HG03097 (cell line): ENCODE results near the gene SPAG16.

Experiments
- ATAC-seq: cut with Tn5 transposase; IDR thresholded peaks from one replicate; pipeline ENCODE4 v1.9.1; 2021; ENCODE audit not compliant: unreplicated experiment, low FRiP score

Gene SPAG16

DNA sequence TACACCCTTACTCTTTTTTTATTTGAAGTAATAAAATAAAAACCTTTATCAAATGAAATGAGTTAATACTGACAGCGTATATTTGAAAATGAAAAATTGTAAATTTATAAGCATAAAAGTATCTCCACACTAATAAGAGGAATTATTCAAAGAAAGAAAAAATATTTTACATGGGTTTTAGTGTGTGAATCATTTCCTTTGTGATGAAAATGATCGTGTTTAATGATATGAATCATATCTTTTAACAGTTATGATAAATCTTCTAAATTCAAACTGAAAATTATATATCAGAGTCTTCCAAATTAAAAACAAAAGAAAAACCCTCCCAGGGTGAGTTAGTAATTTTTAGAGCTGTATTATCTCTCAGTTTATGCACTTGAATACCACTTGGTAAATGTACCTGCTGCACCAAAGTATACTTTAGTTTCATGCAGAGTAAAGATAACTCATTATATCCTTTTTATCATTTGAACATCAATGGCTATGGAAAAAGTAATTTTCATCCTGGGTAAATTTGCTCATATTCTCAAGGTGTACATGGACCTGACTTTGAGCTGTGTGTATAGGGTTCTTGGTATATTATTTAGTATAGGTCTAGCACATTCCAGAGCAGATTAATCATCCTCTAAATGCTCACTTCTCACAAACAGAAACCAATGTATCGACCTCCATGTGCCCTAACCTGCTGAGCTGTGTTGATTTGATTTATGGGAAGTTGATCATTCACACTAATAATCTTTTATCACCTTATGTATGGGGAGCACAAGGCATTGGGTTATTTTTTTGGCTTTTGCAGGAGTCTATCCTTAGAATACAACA is 1027.9 kb downstream of the SPAG16 start:
- no peak for ATAC-seq

DNA sequence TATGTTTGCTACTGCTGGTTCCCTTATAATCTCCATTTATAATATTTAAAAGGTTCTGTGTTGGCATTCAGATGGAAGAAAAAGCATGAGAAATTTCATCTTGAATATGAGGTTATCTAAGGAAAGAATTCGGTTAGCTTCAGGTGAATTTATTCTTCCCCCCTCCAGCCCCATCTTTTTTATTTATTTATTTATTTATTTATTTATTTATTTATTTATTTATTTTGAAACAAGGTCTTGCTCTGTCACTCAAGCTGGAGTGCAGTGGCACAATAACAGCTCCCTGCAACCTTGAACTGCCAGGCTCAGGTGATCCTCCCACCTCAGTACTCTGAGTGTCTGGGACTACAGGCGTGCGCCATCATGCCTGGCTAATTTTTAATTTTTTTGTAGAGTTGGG is 1031.1 kb downstream of the SPAG16 start:
- no peak for ATAC-seq

DNA sequence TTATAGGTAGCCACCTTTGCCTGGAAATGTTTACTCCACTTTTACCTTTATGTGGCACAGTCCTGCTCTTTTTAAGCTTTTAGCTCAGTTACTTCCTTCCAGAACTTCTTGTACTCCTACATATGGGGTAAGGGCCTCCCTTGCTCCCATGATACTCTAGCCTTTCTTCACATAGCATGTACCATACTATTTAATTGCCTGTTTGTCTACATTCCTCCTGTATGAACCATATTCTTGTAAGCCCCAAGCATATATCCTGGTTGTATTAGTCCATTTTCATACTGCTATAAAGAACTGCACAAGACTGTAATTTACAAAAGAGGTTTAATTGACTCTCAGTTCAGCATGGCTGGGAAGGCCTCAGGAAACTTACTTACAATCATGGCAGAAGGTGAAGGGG is 1035.9 kb downstream of the SPAG16 start:
- ATAC-seq, result no peak

DNA sequence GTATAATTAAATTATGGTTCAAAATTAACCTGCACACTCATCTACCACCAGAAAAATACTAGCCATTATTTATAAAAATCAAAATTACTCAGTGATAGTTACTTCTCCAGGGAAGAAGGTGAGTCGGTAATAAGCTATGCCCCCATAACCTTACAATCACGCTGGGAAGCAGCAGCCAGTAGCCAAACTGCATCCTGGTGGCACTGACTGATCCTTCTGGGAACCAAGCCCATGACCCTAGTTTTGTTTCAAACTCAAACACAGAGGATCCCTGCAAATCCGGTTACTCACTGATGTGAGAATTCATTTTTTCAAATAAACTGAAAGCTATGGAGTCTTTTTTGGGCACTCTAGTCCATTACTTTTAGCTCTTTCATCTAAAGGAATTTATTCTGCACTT is 1038.4 kb downstream of the SPAG16 start:
- no peak for ATAC-seq

DNA sequence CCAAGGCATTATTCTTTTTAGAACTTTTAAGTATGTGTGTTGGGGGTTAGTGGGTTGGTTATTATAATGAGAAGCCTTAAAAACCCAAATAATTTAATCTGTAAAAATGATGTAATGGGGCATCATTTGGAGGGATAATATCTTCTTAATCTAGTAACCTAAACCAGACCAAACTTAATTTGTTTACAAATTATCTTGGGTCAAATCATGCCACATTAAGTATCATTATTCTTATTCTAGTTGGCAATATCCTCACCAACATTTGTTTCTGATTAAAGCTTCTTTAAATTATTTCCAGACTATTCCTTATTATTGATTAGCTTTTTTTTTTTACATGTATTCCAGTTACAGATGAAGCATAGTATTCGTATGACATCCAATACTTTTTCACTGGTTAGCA is 1041.1 kb downstream of the SPAG16 start:
- ATAC-seq, result no peak

DNA sequence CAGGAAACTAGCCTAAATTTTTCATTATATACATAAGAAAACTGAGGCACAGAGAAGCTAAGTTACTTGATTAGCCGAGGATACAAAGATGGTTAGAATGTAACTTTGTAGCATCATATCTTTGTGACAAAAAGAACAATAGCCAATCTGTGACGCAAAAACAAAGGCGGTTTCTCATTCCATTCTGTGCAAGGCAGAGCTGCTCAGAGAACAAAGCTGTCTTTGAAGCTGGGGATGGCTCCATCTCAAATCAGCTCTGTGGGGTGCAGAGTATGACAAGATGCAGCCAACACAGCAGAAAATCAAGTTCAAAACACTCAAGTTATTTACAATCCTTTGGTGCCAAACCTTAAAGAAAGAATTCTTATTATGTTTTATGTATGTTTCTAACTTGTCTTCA is 1044.7 kb downstream of the SPAG16 start:
- ATAC-seq, result no peak

DNA sequence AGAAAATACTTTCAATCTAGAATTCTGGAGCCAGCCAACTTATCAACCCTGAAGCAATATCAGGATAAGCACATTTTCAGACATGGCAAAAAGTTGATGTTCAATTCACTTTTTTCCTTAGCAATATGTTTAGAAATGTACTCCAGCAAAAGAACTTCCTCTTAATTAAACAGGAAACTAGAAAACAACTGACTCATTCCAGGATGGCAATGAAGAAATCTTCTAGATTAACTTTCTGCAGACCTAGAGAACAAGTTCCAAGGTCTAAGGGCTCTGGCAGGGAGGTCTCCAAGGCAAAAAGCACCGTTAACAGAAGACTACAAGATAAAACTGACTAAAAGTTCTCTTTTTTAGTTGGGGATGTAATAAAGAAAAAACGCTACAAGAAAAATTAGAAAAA is 1057.4 kb downstream of the SPAG16 start:
- no peak for ATAC-seq

DNA sequence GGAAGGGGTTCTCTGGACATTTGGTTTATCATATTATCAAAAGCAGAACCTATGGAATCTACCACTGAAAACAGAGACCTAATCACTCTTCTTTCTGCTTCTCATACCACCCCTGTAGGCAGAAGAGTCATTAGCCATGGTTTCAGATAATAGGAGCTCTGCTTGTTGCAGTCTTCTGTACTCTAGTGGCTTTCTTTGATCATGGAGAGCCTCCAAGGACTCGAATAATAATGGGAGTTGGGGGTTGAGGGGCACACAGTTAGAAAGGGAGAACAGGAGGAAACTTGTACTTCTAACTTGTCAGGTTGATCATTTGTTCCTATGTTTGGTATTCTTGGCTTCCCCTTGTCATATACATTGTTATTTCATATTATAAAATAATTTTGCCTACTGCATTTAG is 1074.2 kb downstream of the SPAG16 start:
- ATAC-seq, result no peak

DNA sequence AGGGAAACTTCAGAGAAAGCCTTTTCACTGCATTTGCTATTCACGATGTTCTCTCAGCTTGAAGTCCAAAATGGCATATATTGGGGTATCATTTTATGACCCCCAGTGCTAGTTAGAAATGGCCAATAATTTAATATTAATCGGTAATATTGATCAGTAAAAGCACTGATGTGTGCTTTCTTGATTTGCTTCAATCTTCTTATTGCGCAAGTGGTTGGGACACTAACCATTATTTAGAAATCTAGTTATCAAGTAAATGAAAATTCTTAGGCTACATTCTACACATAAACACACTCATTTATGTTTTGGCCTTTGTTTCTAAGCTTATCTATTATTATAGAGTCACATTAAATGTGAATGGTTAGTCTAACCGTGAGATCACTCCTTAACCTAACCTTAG is 1076.9 kb downstream of the SPAG16 start:
- ATAC-seq, result no peak

DNA sequence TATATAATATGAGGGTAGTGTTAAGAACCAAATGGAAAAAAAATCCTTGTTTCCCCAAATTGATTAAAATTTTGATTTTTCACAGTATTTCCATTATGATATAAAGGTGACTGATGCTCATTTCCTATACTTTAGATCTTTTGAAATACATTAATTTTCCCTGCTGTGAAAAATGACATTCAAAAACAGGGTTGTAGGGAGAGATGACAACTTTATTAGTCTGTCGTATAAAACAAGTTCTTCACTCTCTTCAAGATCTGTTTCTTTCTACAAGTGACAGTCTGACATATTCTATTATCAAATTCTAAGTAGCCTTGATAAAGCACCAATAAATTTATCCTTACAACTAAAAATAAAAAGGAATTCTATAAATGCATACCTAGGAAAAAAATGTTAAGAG is 1081.3 kb downstream of the SPAG16 start:
- ATAC-seq, result no peak

DNA sequence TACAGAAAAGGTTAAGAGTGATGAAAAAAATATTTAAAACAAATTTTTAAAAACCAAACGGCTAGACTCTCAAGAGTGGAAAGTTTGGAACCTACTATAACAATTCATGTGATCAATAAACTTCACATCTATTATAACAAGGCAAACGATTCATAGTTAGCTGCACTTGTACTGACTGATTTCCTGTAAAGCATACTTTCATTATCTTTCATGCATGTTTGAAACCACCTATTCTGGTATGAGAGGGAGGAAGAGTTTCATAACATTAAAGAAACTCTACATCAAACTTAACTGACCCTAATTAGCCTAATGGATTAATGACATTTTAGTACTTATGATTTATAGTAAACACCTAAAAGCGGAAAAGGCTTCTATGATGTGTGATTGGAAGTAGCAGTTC is 1082.9 kb downstream of the SPAG16 start:
- ATAC-seq, result no peak

DNA sequence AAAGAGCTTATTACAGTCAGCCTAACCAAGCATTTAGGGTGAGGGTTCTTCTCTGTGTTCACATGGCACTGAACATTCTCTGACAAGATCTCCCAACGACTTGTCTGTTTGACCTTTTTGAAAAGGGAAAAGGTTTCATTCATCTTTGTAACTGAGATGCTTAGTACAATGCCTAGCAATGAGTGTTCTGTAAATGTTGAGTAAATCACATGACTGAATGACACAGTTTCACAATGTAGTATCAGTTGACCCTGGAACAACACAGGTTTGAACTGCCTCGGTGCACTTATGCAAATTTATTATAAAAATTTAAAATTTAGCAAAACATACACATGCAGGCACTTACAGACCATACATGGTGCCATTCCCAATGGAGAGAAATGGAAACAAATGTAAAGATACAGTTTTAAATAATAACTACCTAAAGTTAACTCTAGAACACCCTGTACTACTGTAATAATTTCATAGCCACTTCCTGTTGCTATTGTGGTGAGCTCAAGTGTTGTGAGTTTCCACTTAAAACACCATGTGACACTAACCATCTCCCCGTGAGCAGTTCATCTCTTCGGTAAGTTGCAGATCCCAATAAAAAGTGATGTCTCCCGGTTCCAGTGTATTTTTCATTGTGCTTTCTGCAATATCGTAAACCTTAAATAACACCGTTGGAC is 1092.5 kb downstream of the SPAG16 start:
- ATAC-seq, result no peak

DNA sequence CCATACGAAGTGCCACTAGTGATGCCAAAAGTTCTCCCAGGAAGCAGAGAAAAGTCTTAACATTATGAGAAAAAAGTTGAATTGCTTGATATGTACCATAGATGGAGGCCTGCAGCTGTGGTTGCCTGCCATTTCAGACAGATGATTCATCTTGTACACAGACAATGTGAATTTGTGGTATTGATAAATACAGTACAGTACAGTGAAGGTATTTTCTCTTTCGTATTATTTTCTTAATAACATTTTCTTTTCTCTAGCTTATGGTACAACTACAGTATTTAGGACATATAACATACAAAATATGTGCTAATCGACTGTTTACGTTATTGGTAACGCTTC is 1093.0 kb downstream of the SPAG16 start:
- no peak for ATAC-seq

DNA sequence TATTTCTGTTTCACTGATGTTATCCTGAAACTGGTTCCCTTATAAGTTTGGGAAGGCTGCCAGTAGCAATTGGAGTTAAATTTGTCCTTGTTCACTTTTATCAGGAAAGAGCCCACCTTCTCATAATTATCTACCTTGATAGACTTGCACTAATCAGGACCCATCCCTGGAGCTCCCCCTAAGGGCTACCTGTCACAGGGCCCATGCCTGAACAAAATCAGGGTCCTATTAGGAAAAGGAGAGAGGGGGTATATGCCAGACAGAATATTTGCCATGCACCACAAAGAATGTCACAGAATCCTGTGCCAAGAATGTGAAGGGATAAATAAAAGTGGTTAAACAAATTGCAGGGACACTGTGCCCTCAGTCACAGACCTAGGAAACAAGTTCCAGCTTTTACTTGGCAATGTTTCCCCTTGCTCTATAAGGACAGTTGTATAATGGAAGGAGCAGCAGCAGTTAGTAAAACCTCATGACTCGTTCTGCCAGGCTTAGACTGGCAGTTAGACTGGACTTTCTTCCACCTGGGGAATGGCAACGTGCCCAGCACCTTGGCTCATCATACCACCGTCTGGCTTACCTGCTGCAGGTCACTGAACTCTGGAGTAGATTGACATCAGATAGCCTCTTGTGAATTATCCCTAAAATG is 1094.3 kb downstream of the SPAG16 start:
- no peak for ATAC-seq

DNA sequence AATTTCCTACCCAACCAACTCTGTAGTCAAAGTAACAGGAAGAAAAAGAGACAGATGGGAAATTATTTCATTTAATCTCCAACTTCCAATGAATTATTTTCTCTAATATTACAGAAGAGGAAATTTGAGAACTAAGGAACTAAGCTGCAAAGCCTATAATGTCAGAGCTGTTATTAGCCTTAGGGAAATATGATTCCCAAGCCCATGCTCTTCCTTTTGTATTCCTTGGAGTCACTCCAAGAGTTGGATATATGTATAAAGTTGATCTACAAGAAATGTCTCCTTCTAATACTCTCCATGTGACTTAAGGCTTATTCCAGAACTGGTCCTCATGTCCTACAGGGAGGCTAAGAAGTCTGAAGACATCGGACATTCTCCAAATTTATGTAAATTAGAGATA is 1095.0 kb downstream of the SPAG16 start:
- no peak for ATAC-seq

DNA sequence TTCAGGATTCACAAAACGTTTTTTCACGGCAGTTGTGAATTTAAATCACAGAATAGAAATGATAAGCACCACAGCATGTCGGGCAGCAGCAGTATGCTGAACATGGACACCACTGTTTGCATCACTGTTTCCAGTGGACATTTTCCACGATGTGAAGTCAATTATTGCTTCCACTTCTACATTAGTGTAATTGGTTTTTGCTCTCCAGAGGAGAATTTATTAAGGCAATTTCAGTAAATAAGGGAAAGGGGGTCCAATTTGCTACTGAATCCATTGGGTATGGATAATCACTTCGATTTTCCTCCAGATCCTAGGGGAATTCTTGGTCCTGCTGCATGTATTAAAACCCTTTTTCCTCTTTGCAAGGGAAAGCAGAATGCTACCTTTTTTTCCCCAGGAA is 1096.4 kb downstream of the SPAG16 start:
- no peak for ATAC-seq

DNA sequence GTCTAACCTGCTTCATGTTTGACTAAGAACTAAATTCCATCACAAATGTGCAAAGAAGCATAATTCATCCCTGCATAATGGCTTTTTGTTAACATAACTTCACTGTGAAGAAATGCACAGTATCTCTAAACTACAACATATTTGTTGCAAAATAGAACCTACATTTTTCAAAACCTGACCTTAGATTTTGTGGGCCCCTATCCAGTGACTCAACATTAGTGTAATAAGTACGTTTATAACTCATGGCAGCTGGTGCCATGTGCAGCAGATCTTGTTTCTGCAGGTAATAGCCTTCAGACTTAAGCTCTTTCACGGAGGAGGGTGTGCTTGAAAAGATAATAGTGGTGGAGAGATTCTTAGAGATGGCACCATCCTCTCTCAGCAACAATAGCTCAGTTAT is 1098.0 kb downstream of the SPAG16 start:
- no peak for ATAC-seq

DNA sequence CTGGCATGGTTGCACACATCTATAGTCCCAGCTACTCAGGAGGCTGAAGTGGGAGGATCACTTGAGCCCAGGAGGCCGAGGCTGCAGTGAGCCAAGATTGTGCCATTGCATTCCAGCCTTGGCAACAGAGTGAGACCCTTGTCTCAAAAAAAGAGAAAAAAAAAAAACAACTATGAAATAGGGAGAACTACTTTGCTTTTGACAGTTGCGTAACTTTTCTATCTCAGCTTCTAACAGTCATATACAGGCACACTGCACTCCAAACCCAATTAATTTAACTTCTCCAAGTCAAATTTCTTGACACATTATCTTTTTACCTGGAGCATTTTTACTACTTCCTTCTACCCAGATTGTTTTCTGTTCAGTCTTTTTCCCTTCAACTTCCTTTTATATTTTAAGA is 1102.5 kb downstream of the SPAG16 start:
- no peak for ATAC-seq

DNA sequence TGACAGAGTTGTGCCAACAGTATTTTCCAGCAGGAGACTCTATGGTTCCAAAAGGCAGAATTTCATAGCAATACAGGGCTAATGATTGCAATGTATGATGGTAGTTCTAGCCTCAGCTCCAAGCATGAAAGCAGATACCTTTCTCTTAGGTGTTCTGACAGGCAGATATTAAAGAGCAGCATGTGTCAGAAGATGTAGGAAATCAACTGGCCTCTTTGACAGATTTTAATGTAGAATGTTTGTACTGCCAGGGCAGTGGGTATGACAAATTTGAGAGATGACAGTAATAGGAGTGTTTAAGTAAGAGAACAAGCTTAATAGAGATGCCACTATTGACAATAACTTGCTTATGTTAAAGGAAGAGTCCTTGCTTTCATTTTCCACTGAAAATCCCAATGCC is 1105.1 kb downstream of the SPAG16 start:
- no peak for ATAC-seq

DNA sequence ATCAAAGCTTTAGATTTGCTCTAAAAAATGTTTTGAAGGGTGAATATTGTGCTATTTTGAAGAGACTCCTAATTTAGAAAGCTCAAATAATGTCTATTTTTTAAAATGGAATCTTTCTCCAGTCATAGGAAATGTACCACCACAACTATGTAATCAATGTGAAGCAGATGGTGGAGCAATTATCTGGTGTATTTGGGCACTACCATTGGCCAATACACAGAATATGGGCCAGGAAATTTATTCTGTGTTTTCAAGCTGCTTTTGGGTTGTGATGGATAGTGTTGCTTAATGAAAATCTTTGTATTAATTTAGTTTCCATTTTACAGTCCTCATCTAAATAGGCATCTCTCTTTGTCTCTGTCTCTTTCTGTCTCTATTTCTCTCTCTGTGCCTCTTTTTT is 1109.5 kb downstream of the SPAG16 start:
- no peak for ATAC-seq

DNA sequence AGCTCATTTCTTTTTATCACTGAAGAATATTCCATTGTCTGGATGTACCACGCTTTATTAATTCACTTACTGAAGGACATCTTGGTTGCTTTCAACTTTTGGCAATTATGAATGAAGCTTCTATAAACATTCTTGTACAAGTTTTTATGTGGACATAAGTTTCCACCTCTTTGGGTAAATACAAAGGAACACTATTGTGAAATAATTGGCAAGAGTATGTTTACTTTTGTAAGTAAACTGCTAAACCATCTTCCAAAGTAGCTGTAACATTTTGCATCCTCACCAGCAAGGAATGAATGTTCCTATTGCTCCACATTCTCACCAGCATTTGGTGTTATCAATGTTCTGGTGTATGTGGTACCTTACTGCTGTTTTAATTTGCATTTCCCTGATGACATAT is 1110.8 kb downstream of the SPAG16 start:
- ATAC-seq, result no peak

DNA sequence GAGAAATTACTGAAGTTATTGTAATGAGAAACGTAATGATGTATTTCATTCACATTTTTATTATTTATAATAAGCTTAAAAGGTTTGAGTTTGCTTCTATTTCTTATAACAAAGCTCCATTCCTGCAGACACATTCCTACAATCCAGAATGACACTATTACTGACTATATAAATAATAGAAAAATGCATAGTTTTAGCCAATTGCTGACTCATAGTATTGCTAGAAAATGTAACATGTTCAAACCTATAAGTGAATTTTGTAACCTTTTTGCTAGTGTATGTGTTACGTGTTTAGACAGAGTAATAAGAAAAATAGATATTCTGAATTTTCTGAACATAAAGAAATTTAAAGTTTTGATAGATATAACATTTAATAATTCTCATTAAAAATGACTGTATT is 1117.3 kb downstream of the SPAG16 start:
- no peak for ATAC-seq
